SU-DHL-6 (cell line): ENCODE data around the gene DPEP2.

Source experiments
- CTCF ChIP-seq: fragments of 200-600 bp; sonication (generic); IDR thresholded peaks from one replicate; pipeline ENCODE4 v1.5.1; 2017; ENCODE audit warnings: antibody characterized with exemption, mild to moderate bottlenecking, low read length, moderate library complexity; ENCODE audit not compliant: insufficient read depth, poor library complexity, severe bottlenecking
- EZH2phosphoT487 ChIP-seq: fragments of 200-600 bp; sonication (generic), shearing (Covaris generic); conservative IDR thresholded peaks from 2 replicates; pipeline ENCODE4 v1.6.1; 2018; ENCODE audit warnings: mild to moderate bottlenecking, antibody characterized with exemption, low read length, moderate library complexity, mixed read lengths

- TF ChIP-seq CTCF (no peak), EZH2phosphoT487 (no peak)
These were observed 23.0 kb upstream of the DPEP2 start for GRCh38 chr16:68022278-68022727.
